ENCODE data around the gene GID8.

DNA sequence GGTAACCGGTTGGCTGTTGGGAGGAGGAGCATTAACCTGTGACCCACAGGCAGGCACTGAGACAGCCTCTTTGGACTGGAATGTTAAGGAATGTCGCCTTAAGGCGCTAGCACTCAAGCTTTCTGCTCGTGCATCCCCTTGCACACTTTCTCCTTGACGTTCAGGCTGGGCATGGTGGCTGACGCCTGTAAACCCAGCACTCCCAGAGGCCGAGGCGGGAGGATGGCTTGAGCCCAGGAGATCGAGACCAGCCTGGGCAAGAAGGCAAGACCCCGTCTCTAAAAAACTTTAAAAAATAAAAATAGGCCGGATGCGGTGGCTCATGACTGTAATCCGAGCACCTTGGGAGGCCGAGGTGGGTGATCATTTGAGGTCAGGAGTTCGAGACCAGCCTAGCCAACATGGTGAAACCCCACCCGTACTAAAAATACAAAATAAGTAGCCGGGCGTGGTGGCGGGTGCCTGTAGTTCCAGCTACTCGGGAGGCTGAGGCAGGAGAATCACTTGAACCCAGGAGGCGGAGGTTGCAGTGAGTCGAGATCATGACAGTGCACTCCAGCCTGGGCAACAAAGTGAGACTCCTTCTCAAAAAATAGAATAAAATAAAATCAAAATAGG, 1.9 kb upstream of the GID8 start:
- TF ChIP-seq CTCF (IDR thresholded peaks at IDR 0.05) (no peak), POLR2A (IDR thresholded peaks at IDR 0.05) (no peak)

Measured in uterus (tissue), 2 donors.